Measurements from ENCODE around the gene DCAF4L1.

The DCAF4L1 gene, protein sequence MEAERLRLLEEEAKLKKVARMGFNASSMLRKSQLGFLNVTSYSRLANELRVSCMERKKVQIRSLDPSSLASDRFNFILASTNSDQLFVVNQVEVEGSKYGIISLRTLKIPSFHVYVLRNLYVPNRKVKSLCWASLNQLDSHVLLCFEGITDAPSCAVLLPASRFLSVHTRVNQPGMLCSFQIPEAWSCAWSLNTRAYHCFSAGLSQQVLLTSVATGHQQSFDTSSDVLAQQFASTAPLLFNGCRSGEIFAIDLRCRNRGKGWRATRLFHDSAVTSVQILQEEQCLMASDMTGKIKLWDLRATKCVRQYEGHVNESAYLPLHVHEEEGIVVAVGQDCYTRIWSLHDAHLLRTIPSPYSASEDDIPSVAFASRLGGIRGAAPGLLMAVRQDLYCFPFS

GRCh38 chr4:41981456-41981855 lies at the start of gene DCAF4L1:
Gene DCAF4L1, plus strand, starts transcription at chr4:41981756. Its CDS starts 37 bp downstream, at chr4:41981793.
- no peak for DNase-seq (ENCODE audit: low read depth)

DNA sequence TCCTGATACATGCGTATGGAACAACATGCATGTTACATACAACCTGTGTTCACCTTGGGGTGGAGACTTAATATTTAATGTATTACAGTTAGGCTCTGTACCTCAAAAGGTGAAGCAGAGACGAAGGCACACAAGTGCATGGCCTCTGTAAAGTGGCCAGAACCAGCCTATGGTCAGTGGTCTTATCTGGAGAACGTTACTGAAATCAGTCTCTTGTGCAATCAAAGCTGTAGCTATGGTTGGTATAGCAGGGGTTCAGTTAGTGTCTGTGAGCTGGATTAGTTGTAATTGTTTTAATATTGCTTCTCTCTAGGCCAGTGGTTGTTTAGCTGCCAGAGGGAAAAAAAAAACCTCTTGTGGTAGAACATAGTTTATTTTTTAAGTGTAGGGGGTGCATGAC lies 48.6 kb upstream of the DCAF4L1 start:
- DNase-seq (ENCODE audit: low read depth), result no peak

GRCh38 chr4:41933997-41934503 lies 47.5 kb upstream of the DCAF4L1 start:
- DNase-seq (ENCODE audit: low read depth), result no peak

- DNase-seq (ENCODE audit: low read depth), result no peak
These were observed 47.0 kb upstream of the DCAF4L1 start for GRCh38 chr4:41934514-41934900.

GRCh38 chr4:41934901-41935651 lies 46.5 kb upstream of the DCAF4L1 start, which contains the start of gene TMEM33:
Gene TMEM33, plus strand, starts transcription at chr4:41935429. Its CDS starts 56 bp downstream, at chr4:41935485.
- DNase-seq (ENCODE audit: low read depth), result peak; percentile 58

DNA sequence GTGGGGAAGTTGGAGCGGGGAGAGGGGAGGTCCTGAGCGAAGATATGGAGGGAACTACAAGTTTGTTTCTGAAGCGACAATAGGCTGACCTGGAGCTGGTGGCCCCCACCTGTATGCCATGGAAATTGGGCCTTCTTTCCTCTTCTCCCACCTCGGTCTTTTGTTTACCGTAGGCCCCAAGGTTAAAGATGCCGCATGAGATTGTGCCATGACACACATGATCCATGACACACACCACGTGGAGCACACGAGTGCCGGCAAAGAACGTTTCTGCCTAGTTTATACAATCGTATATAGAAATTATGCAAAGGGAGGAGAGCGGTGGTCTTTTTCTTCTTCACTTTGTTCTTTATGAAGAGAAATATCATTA lies 45.9 kb upstream of the DCAF4L1 start:
- no peak for DNase-seq (ENCODE audit: low read depth)

DNA sequence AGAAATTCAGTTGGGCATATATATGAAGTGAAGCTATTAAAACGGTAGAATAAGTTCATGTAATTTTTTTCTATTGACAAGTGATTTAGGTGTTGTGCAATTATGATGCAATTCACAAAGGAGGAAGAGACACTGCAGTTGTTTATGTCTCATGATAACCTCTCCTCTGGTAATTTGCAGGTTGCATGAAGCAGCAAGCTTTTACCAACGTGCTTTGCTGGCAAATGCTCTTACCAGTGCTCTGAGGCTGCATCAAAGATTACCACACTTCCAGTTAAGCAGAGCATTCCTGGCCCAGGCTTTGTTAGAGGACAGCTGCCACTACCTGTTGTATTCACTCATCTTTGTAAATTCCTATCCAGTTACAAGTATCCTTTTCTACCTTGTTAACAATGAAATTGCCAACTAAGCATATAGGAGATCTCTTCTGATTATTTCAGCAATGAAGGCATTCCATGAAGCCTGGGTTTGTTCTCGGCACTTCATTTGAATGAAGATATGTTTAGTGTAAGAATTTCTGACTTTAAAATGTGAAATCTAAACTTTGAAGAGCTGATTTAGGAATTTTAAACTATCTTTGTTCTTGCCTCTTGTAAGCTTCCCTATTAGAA lies 42.4 kb upstream of the DCAF4L1 start:
- DNase-seq (ENCODE audit: low read depth), result no peak

DNA sequence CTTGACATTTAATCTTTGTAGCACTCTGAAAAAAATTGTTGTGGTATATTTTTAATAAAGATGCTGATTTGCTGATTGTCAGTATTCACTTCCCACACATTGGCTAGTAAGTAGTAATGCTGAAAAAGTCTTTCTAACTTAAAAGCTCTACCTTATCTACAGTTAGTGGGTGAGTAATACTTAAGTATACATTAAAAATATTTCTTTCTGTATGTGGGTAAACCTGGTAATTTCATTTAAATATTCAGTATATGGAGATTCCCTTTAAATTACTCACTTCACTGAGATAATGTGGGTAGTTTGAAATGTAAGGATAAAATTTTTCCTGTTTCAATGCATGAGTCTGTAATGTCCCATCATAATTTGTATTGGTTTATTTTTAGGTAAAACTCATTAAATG lies 40.7 kb upstream of the DCAF4L1 start:
- DNase-seq (ENCODE audit: low read depth), result no peak

DNA sequence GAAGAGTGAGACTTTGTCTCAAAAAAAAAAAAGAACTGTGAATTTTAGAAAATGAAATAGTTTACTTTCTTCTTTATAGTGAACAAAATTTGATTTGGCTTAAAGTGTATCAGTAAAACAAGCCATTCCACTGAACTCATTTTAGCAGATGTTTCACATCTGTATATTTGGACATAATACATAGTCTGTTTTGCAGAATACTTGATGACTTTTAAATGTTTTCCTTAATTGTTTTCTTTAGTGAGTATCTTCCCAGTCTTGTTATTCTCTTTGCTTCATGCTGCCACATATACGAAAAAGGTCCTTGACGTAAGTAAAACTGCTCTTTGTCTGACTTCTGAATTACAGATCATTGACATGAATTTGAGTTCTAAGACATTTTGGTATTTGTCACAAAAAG lies 38.0 kb upstream of the DCAF4L1 start:
- no peak for DNase-seq (ENCODE audit: low read depth)

- no peak for DNase-seq (ENCODE audit: low read depth)
These were observed 37.5 kb upstream of the DCAF4L1 start for GRCh38 chr4:41944089-41944488.

DNA sequence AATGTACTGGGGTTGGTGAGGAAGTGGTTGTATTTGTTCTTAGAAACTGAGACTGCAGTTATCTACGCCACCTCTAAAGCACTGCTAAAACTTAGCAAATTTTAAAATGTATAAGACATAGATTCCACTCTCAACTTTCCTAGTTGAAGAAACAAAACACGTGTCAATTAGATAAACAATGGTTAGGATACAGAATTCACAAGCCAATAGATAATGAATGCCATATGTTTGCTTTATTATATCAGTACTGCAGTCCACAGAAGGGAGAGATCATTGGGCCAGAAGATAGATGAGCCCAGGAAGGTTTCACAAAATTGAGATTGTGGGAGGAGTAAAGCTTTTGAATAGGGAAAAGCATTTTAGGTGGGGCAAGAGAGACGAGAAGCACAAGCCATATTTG lies 32.0 kb upstream of the DCAF4L1 start:
- no peak for DNase-seq (ENCODE audit: low read depth)

GRCh38 chr4:41957634-41958033 lies 23.9 kb upstream of the DCAF4L1 start:
- no peak for DNase-seq (ENCODE audit: low read depth)

DNA sequence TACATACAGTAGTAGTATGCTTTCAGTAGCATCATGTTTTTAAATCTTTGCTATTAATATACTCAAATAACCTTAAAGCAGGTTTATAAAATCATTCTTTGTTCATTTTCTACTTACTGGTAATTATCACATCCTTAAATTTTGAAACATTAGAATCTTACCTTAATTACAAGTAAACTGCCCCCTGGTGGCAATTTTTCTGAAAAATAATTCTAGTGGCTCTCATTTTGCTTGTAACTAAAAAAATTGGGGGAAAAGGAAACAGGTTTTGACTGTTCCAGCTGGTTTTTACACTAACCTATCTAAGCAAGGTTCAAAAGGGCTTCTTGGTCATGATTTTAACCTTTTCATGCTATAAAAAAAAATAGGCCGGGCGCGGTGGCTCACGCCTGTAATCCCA lies 18.5 kb upstream of the DCAF4L1 start:
- DNase-seq (ENCODE audit: low read depth), result no peak

DNA sequence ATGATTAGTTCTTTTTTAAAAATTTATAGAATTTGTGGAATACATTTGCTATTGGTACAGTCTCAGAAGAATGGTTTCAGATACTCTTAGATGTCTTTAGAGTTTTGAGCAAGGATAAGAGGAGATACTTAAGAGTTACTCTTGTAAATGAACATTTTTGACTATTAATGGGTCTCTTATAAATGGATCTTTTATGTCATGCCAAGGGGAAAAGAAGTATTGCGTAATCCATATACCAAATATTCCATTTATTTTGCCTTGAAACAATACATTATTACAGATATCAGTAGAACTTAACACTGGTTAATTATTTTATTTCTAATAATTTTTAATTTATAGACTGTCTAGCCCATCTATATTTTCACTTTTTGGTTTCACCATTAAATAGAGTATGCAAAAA lies 17.2 kb upstream of the DCAF4L1 start:
- DNase-seq (ENCODE audit: low read depth), result no peak

GRCh38 chr4:41967392-41967791 lies 14.2 kb upstream of the DCAF4L1 start:
- no peak for DNase-seq (ENCODE audit: low read depth)

- no peak for DNase-seq (ENCODE audit: low read depth)
These were observed 11.9 kb upstream of the DCAF4L1 start for GRCh38 chr4:41969671-41970070.

- DNase-seq (ENCODE audit: low read depth), result no peak
These were observed 6.2 kb upstream of the DCAF4L1 start for GRCh38 chr4:41975341-41975740.

- DNase-seq (ENCODE audit: low read depth), result no peak
These were observed 4.6 kb upstream of the DCAF4L1 start for GRCh38 chr4:41976775-41977516.

GRCh38 chr4:41977709-41978108 lies 3.8 kb upstream of the DCAF4L1 start:
- DNase-seq (ENCODE audit: low read depth), result no peak

DNA sequence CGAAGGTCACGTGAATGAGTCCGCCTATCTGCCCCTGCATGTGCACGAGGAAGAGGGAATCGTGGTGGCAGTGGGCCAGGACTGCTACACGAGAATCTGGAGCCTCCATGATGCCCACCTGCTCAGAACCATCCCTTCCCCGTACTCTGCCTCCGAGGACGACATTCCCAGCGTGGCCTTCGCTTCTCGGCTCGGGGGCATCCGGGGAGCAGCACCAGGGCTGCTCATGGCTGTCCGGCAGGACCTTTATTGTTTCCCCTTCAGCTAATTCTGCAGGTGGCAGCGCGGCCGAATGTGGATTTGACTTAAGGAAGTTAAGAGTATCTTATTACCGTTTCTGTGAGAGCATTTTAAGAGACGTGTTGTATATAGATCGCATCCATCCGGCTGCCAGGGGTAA lies 1.2 kb downstream of the DCAF4L1 start:
- no peak for DNase-seq (ENCODE audit: low read depth)

GRCh38 chr4:41985151-41985550 lies 3.6 kb downstream of the DCAF4L1 start:
- DNase-seq (ENCODE audit: low read depth), result no peak

- no peak for DNase-seq (ENCODE audit: low read depth)
These were observed 8.4 kb downstream of the DCAF4L1 start for GRCh38 chr4:41989994-41990364.
